Left renal cortex interstitium (tissue), 4 donors: ENCODE data around the gene SEC61B. TPM values are rescaled to one million over a fixed set of nuclear protein-coding genes. Genes with fewer than 3 reads are reported as not detected.
"Not testable (repeated sequence)": the region's sequence is repeated elsewhere in the genome, so short reads cannot be mapped to it uniquely, and the experiment has no call there.

Experiments
- DNase-seq, 4 donors: peaks; one replicate each; pipeline ENCODE4 v3.0.0-alpha.2; 2013; ENCODE audit warnings: low read depth in 4 of 4, low spot score in 2 of 4, missing footprints in 1 of 4
- polyA plus RNA-seq, 4 donors: library from polyadenylated mRNA; unstranded; fragments of 120-200 nt; gene quantifications; one replicate each; pipeline ENCODE4 v1.2.1, GENCODE V29; 2013; ENCODE audit not compliant: insufficient read length in 4 of 4

Gene SEC61B
- polyA plus RNA-seq, 4 donors, result 136 to 194 (median 154) TPM

DNA sequence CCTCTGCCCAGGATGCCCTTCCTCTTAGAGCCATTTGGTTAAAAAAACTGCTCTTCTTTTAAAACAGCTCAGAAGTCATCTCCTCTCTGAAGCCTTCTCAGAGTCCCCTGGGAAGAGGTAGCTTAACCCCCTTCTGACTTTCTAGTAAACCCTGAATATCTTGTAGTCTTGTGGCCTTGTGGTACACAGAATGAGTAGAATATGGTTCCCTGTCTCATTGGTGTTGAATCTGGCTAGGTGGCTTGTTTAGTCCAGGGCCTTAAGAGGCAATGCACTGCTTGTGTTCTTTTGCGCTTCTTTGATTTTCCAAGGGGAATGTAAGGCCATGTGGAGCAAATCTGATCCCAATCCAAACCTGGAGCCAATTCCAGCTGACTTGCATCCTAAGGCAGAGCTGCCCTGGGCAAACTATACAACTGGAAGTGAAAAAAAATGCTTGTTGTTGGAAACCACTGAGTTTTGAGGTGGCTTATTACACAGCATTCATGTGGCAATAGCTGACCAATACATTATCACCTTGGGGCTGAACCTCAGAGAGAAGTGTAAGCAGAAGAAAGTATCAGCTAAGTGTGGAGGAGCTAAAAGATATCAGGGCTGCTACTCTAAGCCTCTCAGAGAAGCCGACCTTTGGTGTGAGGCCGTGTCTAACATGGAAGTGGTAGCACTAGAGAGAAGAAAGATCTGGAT, 31.3 kb upstream of the SEC61B start:
- DNase-seq, result no peak

- no peak for DNase-seq
These were observed 29.2 kb upstream of the SEC61B start for GRCh38 chr9:99192786-99193465.

GRCh38 chr9:99193466-99193821, 28.6 kb upstream of the SEC61B start:
- no peak for DNase-seq

- not testable (repeated sequence) for DNase-seq
These were observed 25.6 kb upstream of the SEC61B start for GRCh38 chr9:99196484-99196883.

DNA sequence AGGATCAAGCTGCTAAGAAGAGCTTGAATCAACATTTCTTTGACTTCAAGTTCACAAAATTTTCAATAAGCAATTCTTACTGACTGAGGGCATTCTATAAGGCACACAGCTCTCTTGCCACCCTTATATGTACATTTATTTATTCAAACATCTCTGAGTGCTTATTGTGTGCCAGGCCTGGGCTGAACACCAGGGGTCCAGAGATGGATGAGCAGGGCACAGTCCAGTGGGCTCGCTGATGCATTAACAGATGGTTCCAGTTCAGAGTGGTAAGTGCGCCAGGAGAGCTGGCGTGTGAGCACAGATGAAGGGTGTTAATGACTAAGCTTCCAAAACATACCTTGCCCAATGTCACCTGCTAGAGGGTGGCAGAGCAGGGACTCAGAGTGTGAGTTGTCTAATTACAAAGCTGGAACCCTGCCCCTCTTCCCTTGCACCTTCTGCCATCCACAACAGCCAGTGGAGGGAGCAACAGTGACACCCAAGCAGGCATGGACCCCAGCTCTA, 24.9 kb upstream of the SEC61B start:
- DNase-seq, result no peak

DNA sequence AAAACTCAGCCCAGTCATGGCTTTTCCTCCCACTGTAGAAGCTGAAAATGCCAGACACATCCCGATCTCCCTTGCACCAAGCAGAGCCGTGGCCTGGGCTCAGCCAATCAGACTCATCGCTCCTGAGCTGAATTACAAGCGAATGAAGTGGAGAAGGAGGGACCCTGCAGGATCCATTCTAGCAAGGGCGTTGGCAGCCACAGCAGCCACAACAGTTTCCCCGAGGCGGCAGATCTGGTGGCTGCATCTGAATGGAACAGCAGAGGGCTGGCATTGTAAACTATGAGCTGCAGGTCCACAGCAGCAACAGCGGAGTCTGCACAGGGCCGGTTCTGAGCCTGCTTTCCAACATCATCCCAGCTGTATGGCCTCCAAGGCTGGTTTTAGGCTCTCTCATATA, 24.1 kb upstream of the SEC61B start:
- DNase-seq, result no peak

GRCh38 chr9:99199938-99200539, 22.0 kb upstream of the SEC61B start:
- no peak for DNase-seq

DNA sequence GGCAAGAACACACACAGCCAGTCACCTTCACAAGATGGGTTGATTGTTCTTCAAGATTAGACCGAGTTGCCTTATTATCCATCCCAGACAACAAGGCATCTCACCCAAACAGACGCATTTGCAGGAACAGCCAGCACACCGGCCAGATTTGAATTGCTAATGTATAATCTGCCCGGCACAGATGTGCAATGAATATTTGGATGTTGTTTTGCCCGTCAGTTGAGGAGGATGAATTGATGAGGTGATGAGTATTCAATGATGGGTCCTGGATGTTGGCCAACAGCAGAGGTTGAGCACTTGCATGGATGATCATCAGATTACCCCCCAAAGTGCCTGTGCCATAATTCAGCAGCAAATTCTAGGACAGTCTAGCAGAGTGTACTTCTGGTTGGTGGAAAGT, 20.5 kb upstream of the SEC61B start:
- DNase-seq, result no peak

DNA sequence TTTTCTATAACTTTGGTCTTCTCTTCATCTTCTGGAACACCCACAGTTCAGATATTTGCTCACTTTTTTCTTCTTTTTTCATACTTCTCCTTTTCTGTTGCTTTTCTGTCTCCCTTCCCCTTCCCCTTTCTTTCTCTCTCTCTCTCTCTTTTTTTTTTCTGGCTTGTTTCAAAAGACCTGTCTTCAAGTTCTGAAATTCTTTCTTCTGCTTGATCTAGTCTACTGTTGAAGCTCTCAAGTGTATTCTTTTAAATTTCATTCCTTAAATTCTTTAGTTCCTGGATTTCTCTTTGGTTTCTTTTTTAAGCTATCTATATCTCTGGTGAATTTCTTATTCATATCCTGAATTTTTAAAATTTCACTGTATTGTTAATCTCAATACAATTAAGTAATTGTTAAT, 11.5 kb upstream of the SEC61B start:
- no peak for DNase-seq

DNA sequence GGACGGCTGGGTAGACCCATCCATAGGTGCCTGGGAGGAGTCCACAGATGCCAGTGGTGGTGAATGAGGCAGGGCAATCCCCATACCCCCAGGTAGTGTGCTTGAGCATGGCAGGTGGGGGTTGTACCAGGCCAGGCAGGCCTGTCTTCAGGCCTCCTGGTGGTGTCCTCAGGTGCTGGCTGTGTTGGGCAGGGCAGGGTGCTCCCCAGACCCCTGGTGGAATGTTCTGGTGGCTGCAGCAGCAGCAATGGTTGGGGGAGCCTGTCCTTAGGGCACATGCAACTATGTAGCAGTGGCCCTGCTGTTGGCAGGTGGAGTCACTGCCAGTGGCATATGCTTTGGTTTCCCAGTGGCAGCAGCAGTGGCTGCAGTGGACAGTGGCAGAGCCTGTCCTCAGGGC, 10.3 kb upstream of the SEC61B start:
- no peak for DNase-seq

GRCh38 chr9:99213197-99213596, 8.9 kb upstream of the SEC61B start:
- DNase-seq, result no peak

DNA sequence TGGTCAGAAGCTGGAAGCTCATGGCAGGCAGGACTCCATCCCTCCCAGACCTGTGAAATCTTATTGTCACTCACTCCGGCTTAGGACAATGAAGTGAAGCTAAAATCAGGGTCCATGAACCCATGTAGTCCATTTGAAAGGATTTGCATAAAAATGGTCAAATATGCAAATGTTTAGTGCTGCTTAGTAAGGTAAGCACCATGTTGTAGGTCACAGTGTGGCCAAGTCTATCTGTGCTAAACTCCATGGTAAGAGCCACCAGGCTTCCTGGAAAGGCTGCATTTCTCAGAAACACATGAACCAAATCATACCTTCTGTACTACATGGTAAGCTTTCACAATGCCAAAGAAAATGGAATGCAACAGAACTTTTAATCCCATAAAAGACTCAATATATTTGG, 6.0 kb upstream of the SEC61B start:
- no peak for DNase-seq

DNA sequence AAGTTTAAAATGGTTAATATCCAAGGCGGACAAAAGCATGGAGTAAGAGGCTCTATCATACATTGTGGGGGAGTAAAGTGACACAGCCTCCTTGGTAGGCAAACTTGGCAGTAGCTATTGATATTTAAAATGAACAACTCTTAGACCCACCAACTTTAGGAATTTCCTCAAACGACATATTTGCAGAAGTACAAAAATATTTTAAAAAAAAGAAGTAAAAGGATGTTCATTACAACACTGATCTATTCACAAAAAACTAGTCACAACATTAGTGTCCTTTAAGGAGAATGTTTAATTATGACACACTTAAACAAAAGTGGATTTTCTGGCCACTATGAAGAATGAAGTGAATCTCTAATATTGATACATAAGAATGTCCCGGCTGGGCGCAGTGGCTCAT, 2.1 kb upstream of the SEC61B start:
- DNase-seq, result no peak

GRCh38 chr9:99221266-99221620, 839 bp upstream of the SEC61B start:
- no peak for DNase-seq

- DNase-seq, result peak in 1 of 4 donors; percentile 23
These were observed 561 bp downstream of the SEC61B start for GRCh38 chr9:99222416-99223270.

- no peak for DNase-seq
These were observed 2.4 kb downstream of the SEC61B start for GRCh38 chr9:99224445-99224844.

DNA sequence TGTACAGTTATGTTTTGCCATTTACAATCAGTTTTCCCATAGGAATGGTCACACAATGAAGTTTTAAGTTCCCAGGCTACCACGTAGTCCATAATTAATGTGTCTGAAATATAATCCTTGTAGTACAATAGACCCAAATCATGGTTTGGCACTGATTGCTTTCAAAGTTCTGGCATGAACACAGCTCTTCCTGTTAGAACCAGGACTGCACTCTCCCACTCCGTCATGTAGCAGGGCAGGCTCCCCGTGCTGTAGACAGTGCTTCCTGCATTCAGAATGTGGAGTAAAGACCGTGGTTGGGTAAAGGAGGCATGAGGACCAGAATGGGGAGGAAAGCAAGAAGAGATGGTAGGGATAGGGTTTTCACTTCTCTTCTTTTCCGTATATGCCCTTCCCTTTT, 4.0 kb downstream of the SEC61B start:
- DNase-seq, result no peak

GRCh38 chr9:99230206-99230605, 8.1 kb downstream of the SEC61B start:
- no peak for DNase-seq

DNA sequence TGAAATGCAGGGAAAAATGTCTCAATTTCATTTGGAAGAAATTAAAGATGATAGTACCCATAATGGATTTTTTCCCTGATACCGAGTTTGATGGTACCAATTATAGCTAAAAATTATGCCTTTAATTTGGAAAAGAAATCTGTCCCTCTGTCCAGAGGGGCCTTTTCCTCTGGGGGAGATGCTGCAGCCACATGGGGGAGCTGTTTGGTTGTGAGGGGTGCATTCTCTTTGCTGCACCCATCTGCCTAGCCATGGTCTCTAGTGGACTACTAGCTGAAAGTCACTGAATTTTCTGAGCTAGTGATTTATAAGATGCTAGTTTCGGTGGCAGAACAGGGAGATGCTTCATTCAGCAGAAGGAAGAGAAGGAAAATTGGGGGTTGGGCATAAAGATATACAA, 9.6 kb downstream of the SEC61B start:
- no peak for DNase-seq

GRCh38 chr9:99234618-99235017, 12.5 kb downstream of the SEC61B start:
- no peak for DNase-seq

DNA sequence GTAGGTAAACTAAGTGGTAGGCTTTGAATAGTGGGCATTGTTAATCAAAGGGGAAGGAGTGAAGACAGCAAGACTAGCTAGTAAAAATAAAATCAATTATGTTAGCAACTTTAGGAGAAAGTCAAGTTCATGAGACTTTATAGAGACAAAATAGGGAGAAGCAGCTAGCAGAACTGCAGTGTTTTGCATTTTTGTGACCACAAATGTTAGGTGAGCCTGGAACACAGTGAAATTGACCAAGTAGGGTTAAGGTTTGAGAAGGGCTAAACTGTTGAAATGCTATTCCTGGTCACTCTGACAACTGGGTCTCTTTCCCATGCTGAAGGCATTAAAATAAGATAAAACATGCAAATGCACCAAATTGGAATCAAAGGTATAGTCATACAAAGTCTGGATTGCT, 13.0 kb downstream of the SEC61B start:
- no peak for DNase-seq
